ENCODE data around the gene FDXACB1. TPM values are rescaled to one million over a fixed set of nuclear protein-coding genes. Genes with fewer than 3 reads are reported as not detected.

FDXACB1 gene
- total RNA-seq, 1 donor from 2014 or later = 2.5 TPM

DNA sequence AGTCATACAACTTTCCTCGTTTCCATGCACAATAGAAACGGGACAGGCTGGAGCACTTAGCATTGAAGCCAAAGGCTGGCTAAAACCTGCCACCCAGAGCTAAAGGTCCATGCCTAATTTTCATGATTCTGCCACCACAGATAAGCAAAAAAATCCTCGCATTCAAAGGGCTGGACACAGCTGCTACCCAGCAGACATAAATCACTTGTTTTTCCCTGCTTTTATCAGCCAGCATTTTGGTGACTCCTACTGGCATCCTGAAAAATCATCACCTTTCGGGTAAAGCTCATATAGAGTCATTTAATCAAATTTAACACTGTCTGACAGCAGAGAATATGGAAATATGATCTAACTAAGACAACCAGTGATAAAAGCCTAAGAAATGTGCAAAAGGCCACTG lies 45.4 kb downstream of the FDXACB1 start:
- DNase-seq (ENCODE audit: extremely low spot score, unreplicated experiment) = no peak
- no peaks in the 10 kb centered on the region for H3K9me3 Mint-ChIP-seq (ENCODE audit: unreplicated experiment)
- H3K27ac Mint-ChIP-seq (ENCODE audit: unreplicated experiment) = no peak overlapping the region
- H3K4me3 Mint-ChIP-seq (ENCODE audit: unreplicated experiment) = no peak overlapping the region
- H3K36me3 Mint-ChIP-seq (ENCODE audit: unreplicated experiment) = peaks cover 40% of the 10 kb centered on the region
- H3K27me3 Mint-ChIP-seq (ENCODE audit: unreplicated experiment) = no peaks in the 10 kb centered on the region
- TF ChIP-seq, protein P1, sequence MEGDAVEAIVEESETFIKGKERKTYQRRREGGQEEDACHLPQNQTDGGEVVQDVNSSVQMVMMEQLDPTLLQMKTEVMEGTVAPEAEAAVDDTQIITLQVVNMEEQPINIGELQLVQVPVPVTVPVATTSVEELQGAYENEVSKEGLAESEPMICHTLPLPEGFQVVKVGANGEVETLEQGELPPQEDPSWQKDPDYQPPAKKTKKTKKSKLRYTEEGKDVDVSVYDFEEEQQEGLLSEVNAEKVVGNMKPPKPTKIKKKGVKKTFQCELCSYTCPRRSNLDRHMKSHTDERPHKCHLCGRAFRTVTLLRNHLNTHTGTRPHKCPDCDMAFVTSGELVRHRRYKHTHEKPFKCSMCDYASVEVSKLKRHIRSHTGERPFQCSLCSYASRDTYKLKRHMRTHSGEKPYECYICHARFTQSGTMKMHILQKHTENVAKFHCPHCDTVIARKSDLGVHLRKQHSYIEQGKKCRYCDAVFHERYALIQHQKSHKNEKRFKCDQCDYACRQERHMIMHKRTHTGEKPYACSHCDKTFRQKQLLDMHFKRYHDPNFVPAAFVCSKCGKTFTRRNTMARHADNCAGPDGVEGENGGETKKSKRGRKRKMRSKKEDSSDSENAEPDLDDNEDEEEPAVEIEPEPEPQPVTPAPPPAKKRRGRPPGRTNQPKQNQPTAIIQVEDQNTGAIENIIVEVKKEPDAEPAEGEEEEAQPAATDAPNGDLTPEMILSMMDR (IDR thresholded peaks at IDR 0.05) = peak; percentile 46
- peaks cover 28% of the 10 kb centered on the region for H3K4me1 Mint-ChIP-seq (ENCODE audit: unreplicated experiment)

DNA sequence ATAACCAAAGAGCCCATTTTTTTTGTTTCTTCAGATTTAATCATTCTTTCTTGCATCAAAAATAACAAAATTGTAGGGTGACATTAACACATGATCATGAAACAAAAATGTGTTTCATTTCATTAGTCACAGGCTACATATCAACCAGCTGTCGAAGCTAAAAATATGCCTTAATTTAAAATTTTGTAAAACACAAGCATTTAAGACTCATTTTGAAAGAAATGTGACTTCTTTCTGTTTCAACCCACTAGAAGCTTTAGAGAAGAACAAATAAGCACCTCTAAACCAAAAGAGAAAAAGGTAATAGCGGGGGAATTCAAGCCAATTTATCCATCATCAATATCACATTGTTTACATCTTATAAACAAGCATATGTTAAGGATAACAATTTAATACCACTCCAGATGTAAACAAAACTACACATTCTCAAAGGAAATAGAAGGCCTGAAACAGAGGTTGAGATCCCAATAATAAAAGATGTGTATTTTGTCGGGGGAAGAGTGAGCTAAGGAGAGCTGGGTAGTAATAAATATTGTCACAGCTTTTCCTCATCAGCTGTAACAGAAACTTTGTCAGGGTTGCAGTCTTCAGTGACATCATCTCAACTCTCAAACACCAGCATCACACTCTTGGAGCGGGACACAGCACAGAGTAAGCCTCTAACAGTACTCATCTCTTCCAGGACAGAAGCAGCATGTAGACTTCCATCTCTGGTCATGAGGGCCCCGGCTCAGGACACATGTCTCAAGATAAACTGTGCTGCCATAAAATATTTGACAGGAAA lies 49.6 kb downstream of the FDXACB1 start:
- H3K27ac Mint-ChIP-seq (ENCODE audit: unreplicated experiment) = peak overlapping the region; percentile 13
- peaks cover 19% of the 10 kb centered on the region for H3K4me1 Mint-ChIP-seq (ENCODE audit: unreplicated experiment)
- no peak for DNase-seq (ENCODE audit: extremely low spot score, unreplicated experiment)
- H3K4me3 Mint-ChIP-seq (ENCODE audit: unreplicated experiment) = no peak overlapping the region
- H3K9me3 Mint-ChIP-seq (ENCODE audit: unreplicated experiment) = no peaks in the 10 kb centered on the region
- peaks cover 28% of the 10 kb centered on the region for H3K36me3 Mint-ChIP-seq (ENCODE audit: unreplicated experiment)
- TF ChIP-seq, protein P1 (IDR thresholded peaks at IDR 0.05) = no peak
- H3K27me3 Mint-ChIP-seq (ENCODE audit: unreplicated experiment) = no peaks in the 10 kb centered on the region

DNA sequence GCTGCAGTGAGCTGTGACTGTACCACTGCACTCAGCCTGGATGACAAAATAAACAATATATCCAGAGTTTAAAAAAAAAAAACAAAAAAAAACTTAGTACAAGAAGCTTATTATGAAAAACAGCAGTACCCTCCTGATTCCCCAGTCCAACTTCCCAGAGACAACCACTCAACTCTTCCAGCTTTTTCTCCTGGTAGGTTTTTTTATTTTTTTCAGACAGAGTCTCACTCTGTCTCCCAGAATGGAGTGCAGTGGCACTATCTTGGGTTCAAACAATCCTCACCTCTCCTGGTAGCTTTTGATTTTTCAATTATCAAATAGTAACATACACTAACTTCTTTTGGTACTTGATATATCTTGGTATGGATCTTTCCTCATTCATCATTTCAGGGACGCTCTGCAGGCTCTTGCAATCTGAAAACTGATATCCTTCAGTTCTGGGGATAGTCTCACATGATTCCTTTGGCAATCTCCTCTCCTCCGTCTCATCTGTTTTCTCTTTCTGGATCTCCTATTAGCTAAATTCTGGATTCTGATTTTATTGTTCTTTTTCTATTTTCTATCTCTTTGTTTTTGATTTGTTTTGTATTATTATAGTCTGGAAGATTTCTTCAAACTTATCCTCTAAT lies 52.5 kb downstream of the FDXACB1 start:
- Mint-ChIP-seq H3K36me3 (ENCODE audit: unreplicated experiment) (peaks cover 21% of the 10 kb centered on the region), H3K4me3 (ENCODE audit: unreplicated experiment) (no peak overlapping the region), H3K27ac (ENCODE audit: unreplicated experiment) (no peak overlapping the region), H3K4me1 (ENCODE audit: unreplicated experiment) (peaks cover 12% of the 10 kb centered on the region), H3K9me3 (ENCODE audit: unreplicated experiment) (no peaks in the 10 kb centered on the region), H3K27me3 (ENCODE audit: unreplicated experiment) (no peaks in the 10 kb centered on the region)
- DNase-seq (ENCODE audit: extremely low spot score, unreplicated experiment) = no peak
- TF ChIP-seq, protein P1 (IDR thresholded peaks at IDR 0.05) = no peak

Other genes starting within 250 kb of the FDXACB1 start
- 25.2 and 26.0 TPM in 2 replicates for gene PPP2R1B, start 112.8 kb downstream of the FDXACB1 start, total RNA-seq
- 34.1 and 41.7 TPM in 2 replicates for gene ALG9, start 7.6 kb downstream of the FDXACB1 start, total RNA-seq
- gene CFAP68, start 376 bp upstream of the FDXACB1 start, total RNA-seq = 12.5 and 17.2 TPM in 2 replicates
- gene CRYAB, start 32.6 kb upstream of the FDXACB1 start, total RNA-seq = 35.5 and 42.3 TPM in 2 replicates
- 0.34 TPM in 1 of 2 replicates, not detected in the other for gene HSPB2, start 33.6 kb upstream of the FDXACB1 start, total RNA-seq
- 0.42 and 0.62 TPM in 2 replicates for gene C11orf52, start 39.7 kb upstream of the FDXACB1 start, total RNA-seq
- 9.7 and 10.6 TPM in 2 replicates for gene DIXDC1, start 58.2 kb upstream of the FDXACB1 start, total RNA-seq
- gene DLAT, start 146.2 kb upstream of the FDXACB1 start, total RNA-seq = 26.3 and 26.4 TPM in 2 replicates
- gene PIH1D2, start 194.9 kb upstream of the FDXACB1 start, total RNA-seq = 2.0 and 2.3 TPM in 2 replicates
- 23.1 and 24.6 TPM in 2 replicates for gene NKAPD1, start 195.1 kb upstream of the FDXACB1 start, total RNA-seq
- 59.4 and 64.0 TPM in 2 replicates for gene TIMM8B, start 207.6 kb upstream of the FDXACB1 start, total RNA-seq
- 71.6 and 82.0 TPM in 2 replicates for gene SDHD, start 207.7 kb upstream of the FDXACB1 start, total RNA-seq

Data from osteocyte (in vitro differentiated cells).